Heart right ventricle (tissue), 16 donors: ENCODE results near the gene JAG1. TPM values are rescaled to one million over a fixed set of nuclear protein-coding genes. Genes with fewer than 3 reads are reported as not detected.
A peak's percentile ranks its signal among the peaks of the same experiment; 100 is the strongest.
"Not testable (repeated sequence)": the region's sequence is repeated elsewhere in the genome, so short reads cannot be mapped to it uniquely, and the experiment has no call there.

Experiments
- ATAC-seq, 8 donors: fragments of 200-7000 bp; cut with Tn5 transposase; one replicate each; pipeline ENCODE4 v1.9.1; 2020; ENCODE audit warnings: mild to moderate bottlenecking in 8 of 8, moderate library complexity in 8 of 8, moderate number of reproducible peaks in 1 of 8
- DNase-seq, 2 donors: peaks; one replicate each; pipeline ENCODE4 v3.0.0-alpha.2; 2020
- H3K27ac ChIP-seq, 10 donors: fragments of 200-600 bp; sonication (generic) in 2 of 10; one replicate each; pipeline versions ENCODE4 v1.5.0 to v1.8.0; 2020 to 2022; ENCODE audit warnings: mild to moderate bottlenecking in 3 of 10
- H3K27me3 ChIP-seq, 7 donors: fragments of 200-600 bp; one replicate each; pipeline ENCODE4 v1.8.0; 2021 to 2022; ENCODE audit warnings: mild to moderate bottlenecking in 2 of 7
- H3K36me3 ChIP-seq, 9 donors: fragments of 200-600 bp; sonication (generic) in 1 of 9; one replicate each; pipeline versions ENCODE4 v1.5.0 to v1.8.0; 2020 to 2022; ENCODE audit warnings: mild to moderate bottlenecking in 2 of 9
- H3K4me1 ChIP-seq, 9 donors: fragments of 200-600 bp; sonication (generic) in 1 of 9; one replicate each; pipeline versions ENCODE4 v1.5.0 to v1.8.0; 2020 to 2022; ENCODE audit warnings: mild to moderate bottlenecking in 4 of 9
- H3K4me3 ChIP-seq, 10 donors: fragments of 200-600 bp; sonication (generic) in 2 of 10; one replicate each; pipeline versions ENCODE4 v1.5.0 to v1.8.0; 2020 to 2022; ENCODE audit warnings: mild to moderate bottlenecking in 7 of 10, moderate library complexity in 2 of 10
- H3K9me3 ChIP-seq, 11 donors: fragments of 200-600 bp in 10 of 11; sonication (generic) in 2 of 11; one replicate each; pipeline versions ENCODE4 v1.5.0 to v1.8.0; 2013 to 2022; ENCODE audit warnings: mild to moderate bottlenecking in 2 of 11, control low read depth in 1 of 11, moderate library complexity in 1 of 11
- WGBS, 2 donors: extraction: QIAGEN DNeasy Blood & Tissue Kit; methylation state at CpG; one replicate each; pipeline ENCODE4 v1.1.7; 2013; ENCODE audit warnings: inconsistent platforms in 1 of 2; 5-methylcytosine and 5-hydroxymethylcytosine counted together
- intact Hi-C, 10 donors: fragments of 100-400 bp; cut with DNase I; formaldehyde crosslinking; loops; one replicate each; pipeline versions ENCODE4 v1.11.1 to v1.14.2; 2022
- microRNA-seq, 2 donors: library from miRNA; unstranded; fragments of <30 nt; microRNA quantifications; one replicate each; pipeline ENCODE4 v1.2.0, GENCODE V29; 2021
- polyA plus RNA-seq, 2 donors: library from polyadenylated mRNA; stranded (reverse); fragments of 200-250 nt; gene quantifications; one replicate each; pipeline ENCODE4 v1.2.3, GENCODE V29; 2013
- total RNA-seq, 10 donors: library from RNA; stranded (reverse); fragmentation: NEBNext Ultra II Directional in 3 of 10; extraction: Animal tissue kit (Norgen Biotek cat#: 25700) in 3 of 10; gene quantifications; one replicate each; pipeline versions ENCODE4 v1.2.1 to v1.2.4, GENCODE V29; 2021 to 2023
- TF ChIP-seq, protein P1 (sequence below), 9 donors: fragments of 200-600 bp; sonication (generic) in 2 of 9; IDR thresholded peaks; one replicate each; pipeline versions ENCODE4 v1.5.0 to v1.8.0; 2021 to 2022; ENCODE audit warnings: antibody characterized with exemption in 9 of 9, mild to moderate bottlenecking in 5 of 9, moderate library complexity in 1 of 9
- donor health status: Arrhythmogenic right ventricular cardiomyopathy.
- donor health status: ischemic (EF 13 %, LVEDD 7.1; RV severe dilation, severe dysfunction).
- donor health status: healthy with polysubstance abuse.
- donor health status: DM: no; HTN: yes; CAD: no.
- donor health status: DM: no; HTN: no; CAD: no.
- donor health status: ischemic (EF 25% LVEDD 6.9; RV normal size, moderate dysfunction).
- donor health status: ischemic (EF 25% LVEDD 5.7; RV mildly dilated, moderate dysfunction).
- donor health status: healthy.
- donor health status: DM: yes; HTN: yes; CAD: no.
- donor health status: Ischemic cardiomyopathy.
- donor health status: ischemic (EF 35%, LVEDD 5.7; RV mildly dilated, moderate dysfunction).
- donor health status: nonischemic (EF 11% LVEDD 7.7; RV severe dilation, severe dysfunction).
- donor health status: DM: yes; HTN: yes; CAD: no.
- donor health status: PGD.
- donor health status: ischemic (EF 29% LVEDD 5.4; RV normal size, mild dysfunction).
- donor health status: nonischemic (EF 23%, LVEDD 6.1; RV moderate dilation, normal function).

The JAG1 gene
- total and polyA plus RNA-seq, 12 donors, result 11.1 to 38.2 (median 25.5) TPM

DNA sequence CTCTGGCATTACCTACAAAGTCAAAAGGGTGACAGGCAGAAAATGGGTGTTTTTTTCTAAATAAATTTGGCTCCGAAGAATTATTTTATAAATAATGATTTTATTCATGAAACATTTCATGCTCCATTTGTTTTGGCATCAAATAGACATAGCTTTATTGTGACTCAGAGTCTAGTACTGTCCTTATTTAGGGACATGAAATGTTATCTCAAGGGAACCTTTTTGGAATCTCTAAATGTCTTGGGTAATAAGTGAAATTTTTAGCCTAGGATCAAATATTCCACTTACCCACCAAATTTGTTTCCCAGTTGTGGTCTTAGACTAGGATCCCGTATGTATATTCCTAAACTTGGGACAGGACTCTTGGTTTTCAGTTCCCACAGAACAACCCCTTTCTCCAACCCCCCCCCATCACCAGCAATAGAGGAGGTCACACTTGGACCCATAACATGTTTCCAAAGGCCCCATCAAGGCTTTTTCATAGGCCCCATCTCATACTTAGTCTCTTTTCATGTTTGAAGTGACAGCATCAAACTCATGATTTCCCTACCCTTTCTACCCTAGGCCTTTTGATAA lies 81.8 kb downstream of the JAG1 start:
- 71 to 74% methylated on average over 2 of the region's 2 CpGs for WGBS, 2 donors
- H3K9me3 ChIP-seq, result no peaks in the 10 kb centered on the region
- DNase-seq (no peak), ATAC-seq (peak in 7 of 8 donors; percentile 58 to 84 (median 80))
- peak overlapping the region in 7 of 10 donors; percentile 0 to 68 (median 32) for H3K27ac ChIP-seq
- H3K4me3 ChIP-seq, result no peak overlapping the region
- TF ChIP-seq, protein P1, sequence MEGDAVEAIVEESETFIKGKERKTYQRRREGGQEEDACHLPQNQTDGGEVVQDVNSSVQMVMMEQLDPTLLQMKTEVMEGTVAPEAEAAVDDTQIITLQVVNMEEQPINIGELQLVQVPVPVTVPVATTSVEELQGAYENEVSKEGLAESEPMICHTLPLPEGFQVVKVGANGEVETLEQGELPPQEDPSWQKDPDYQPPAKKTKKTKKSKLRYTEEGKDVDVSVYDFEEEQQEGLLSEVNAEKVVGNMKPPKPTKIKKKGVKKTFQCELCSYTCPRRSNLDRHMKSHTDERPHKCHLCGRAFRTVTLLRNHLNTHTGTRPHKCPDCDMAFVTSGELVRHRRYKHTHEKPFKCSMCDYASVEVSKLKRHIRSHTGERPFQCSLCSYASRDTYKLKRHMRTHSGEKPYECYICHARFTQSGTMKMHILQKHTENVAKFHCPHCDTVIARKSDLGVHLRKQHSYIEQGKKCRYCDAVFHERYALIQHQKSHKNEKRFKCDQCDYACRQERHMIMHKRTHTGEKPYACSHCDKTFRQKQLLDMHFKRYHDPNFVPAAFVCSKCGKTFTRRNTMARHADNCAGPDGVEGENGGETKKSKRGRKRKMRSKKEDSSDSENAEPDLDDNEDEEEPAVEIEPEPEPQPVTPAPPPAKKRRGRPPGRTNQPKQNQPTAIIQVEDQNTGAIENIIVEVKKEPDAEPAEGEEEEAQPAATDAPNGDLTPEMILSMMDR (IDR thresholded peaks at IDR 0.05), result no peak
- peaks cover 0 to 25% (median 12%) of the 10 kb centered on the region in 9 donors for H3K4me1 ChIP-seq
- no peaks in the 10 kb centered on the region for H3K27me3 ChIP-seq
- intact Hi-C loops, result no loop called here
- no peaks in the 10 kb centered on the region for H3K36me3 ChIP-seq

DNA sequence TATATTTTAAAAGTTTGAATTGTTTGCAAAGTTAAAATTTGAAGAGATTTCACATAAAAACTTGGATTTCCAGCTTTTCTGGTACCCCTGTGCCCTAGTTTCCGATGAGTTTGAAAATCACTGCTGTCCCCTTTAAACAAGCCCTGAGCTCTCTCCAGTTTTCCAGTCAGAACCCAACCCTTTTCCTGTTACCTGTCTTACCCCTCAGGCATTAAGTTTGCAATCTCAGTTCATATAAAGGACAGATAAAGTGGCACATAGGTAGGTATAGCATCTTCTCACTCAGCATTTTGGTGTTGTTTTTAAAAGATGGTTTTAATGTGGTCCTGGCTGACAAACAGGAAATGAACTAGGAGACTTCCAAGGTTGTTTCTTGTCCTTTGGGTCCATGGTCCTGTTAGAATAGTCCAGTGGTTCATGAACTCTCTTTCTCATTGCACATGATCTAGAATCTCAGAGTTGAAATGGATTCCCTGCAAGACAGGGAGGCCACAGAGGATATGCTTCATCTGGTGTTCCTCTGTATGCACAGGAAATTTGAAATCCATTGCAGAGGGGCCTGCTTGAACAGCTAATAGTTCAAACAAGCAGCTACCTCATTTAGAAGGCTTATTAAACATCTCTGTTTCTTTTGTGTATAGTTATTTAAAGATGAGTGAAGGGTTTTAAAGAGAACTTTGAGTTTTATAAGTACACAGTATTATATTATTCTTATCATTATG lies 82.7 kb downstream of the JAG1 start:
- Histone ChIP-seq H3K27me3 (no peaks in the 10 kb centered on the region), H3K27ac (peak overlapping the region in 8 of 10 donors; percentile 0 to 54 (median 26)), H3K4me3 (no peak overlapping the region), H3K9me3 (no peaks in the 10 kb centered on the region), H3K36me3 (no peaks in the 10 kb centered on the region), H3K4me1 (peaks cover 0 to 23% (median 12%) of the 10 kb centered on the region in 9 donors)
- no peak for DNase-seq
- TF ChIP-seq, protein P1 (IDR thresholded peaks at IDR 0.05), result no peak
- ATAC-seq, result peak in 2 of 8 donors; percentile 16 to 28
- intact Hi-C loops, result no loop called here
- WGBS, 2 donors, result 95 to 100% methylated on average over 1 of the region's 1 CpG

DNA sequence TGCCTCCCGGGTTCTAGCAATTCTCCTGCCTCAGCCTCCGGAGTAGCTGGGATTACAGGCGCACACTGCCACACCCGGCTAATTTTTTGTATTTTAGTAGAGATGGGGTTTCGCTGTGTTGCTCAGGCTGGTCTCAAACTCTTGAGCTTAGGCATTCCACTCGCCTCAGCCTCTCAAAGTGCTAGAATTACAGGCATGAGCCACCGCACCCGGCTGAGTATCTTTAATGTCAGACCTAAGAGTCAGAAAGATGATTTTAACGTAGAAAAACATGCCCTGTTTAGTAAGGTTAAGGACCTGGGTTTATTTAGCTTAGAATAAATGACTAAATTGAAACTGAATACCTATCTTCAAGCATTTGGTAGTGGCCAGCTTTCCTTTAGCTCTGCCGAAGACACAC lies 83.4 kb downstream of the JAG1 start:
- H3K36me3 ChIP-seq, intact Hi-C loops, DNase-seq, H3K4me3 ChIP-seq, ATAC-seq, H3K27me3 ChIP-seq, H3K9me3 ChIP-seq: not testable (repeated sequence)
- peaks cover 0 to 23% (median 12%) of the 10 kb centered on the region in 9 donors for H3K4me1 ChIP-seq
- 95 to 96% methylated on average over 10 of the region's 10 CpGs for WGBS, 2 donors
- H3K27ac ChIP-seq, result peak overlapping the region in 1 of 10 donors; percentile 28

Small RNAs within 50 kb of the gene (microRNA-seq; reads per million reads assigned to microRNA genes)
- gene MIR6870, result 0 reads per million in 2 donors

Other genes with a start within 250 kb of the JAG1 start
- 10 to 100 TPM; 14.1 to 30.7 (median 19.4) TPM for gene MKKS, start 239.8 kb downstream of the JAG1 start, total RNA-seq
- gene MKKS, start 239.8 kb downstream of the JAG1 start, polyA plus RNA-seq, result 10 to 100 TPM; 13.6 to 24.8 TPM
- gene SLX4IP, start 238.7 kb downstream of the JAG1 start, total RNA-seq, result 1 to 10 TPM; 1.6 to 3.1 (median 2.6) TPM
- 1 to 10 TPM in 1 of 2 donors, under 1 TPM in 1; 0.71 to 2.8 TPM for gene SLX4IP, start 238.7 kb downstream of the JAG1 start, polyA plus RNA-seq